PC-9 (cell line): Measurements from ENCODE around the gene STX7.

Source experiments
- EZH2 ChIP-seq: fragments of 200-600 bp; sonication (generic); IDR thresholded peaks from 2 replicates; pipeline ENCODE4 v1.8.0; 2017; ENCODE audit warnings: antibody characterized with exemption, low read depth
- TF ChIP-seq, protein P1 (sequence below): fragments of 200-600 bp; sonication (generic); conservative IDR thresholded peaks from 2 replicates; pipeline ENCODE4 v1.6.1; 2017; ENCODE audit warnings: mixed run types, antibody characterized with exemption, mild to moderate bottlenecking, moderate library complexity

DNA sequence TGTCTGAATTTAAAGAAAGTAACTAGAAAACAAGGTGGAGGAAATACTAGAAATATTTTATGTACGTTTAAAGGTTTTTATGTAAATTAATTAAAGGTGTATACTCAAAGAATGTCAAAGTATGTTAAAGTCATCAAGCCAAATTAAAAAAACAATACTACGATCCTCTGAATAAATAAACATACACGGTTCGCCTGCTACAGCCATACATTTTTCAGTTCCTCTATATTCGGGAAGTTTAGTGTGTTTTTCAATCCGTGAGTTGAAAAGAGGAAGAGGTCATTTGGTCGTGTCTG lies 626 bp downstream of the STX7 start:
- TF ChIP-seq, protein P1, sequence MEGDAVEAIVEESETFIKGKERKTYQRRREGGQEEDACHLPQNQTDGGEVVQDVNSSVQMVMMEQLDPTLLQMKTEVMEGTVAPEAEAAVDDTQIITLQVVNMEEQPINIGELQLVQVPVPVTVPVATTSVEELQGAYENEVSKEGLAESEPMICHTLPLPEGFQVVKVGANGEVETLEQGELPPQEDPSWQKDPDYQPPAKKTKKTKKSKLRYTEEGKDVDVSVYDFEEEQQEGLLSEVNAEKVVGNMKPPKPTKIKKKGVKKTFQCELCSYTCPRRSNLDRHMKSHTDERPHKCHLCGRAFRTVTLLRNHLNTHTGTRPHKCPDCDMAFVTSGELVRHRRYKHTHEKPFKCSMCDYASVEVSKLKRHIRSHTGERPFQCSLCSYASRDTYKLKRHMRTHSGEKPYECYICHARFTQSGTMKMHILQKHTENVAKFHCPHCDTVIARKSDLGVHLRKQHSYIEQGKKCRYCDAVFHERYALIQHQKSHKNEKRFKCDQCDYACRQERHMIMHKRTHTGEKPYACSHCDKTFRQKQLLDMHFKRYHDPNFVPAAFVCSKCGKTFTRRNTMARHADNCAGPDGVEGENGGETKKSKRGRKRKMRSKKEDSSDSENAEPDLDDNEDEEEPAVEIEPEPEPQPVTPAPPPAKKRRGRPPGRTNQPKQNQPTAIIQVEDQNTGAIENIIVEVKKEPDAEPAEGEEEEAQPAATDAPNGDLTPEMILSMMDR: no peak
- no peak for TF ChIP-seq EZH2
